ENCODE data around the gene PRKCH. TPM values are rescaled to one million over a fixed set of nuclear protein-coding genes. Genes with fewer than 3 reads are reported as not detected.

Gene PRKCH
- total and polyA plus RNA-seq, 2 experiments from 2014 or later = 2.4 to 3.5 TPM

GRCh38 chr14:61582815-61583214, 261.4 kb downstream of the PRKCH start:
- no peaks in the 10 kb centered on the region for H3K27me3 ChIP-seq (replicated peaks; ENCODE audit: insufficient read depth)
- H3K4me1 ChIP-seq (ENCODE audit: insufficient read depth) = peaks cover 74% of the 10 kb centered on the region
- no peaks in the 10 kb centered on the region for H3K36me3 ChIP-seq (ENCODE audit: low read depth)
- H4K20me1 ChIP-seq (ENCODE audit: insufficient read depth) = no peaks in the 10 kb centered on the region
- peaks cover 66% of the 10 kb centered on the region for H3F3A ChIP-seq (ENCODE audit: insufficient read depth)
- peak; percentile 79 for DNase-seq
- no peaks in the 10 kb centered on the region for H3K9me2 ChIP-seq (ENCODE audit: insufficient read depth)
- no peak for TF ChIP-seq EZH2phosphoT487 (IDR thresholded peaks at IDR 0.05; ENCODE audit: insufficient read depth, low read depth)
- no peak for TF ChIP-seq EZH2 (IDR thresholded peaks at IDR 0.05; ENCODE audit: insufficient read depth, poor library complexity, severe bottlenecking)
- no peak overlapping the region for H3K9ac ChIP-seq
- peak overlapping the region; percentile 97 for H3K27ac ChIP-seq
- in situ Hi-C loops (cut with MboI) = no loop called here
- H3K4me2 ChIP-seq (ENCODE audit: unreplicated experiment) = peak overlapping the region; percentile 33
- H2AFZ ChIP-seq = 0 out of 2 replicates have a peak overlapping the region, but pooled peaks have one; percentile 6
- no peaks in the 10 kb centered on the region for H3K9me3 ChIP-seq (ENCODE audit: low read depth)
- peaks cover 68% of the 10 kb centered on the region for H3K79me2 ChIP-seq (ENCODE audit: insufficient read depth)
- 2% methylated on average over 2 of the region's 2 CpGs for WGBS, 2 experiments (ENCODE audit: low coverage in 1 of 2, low lambda C conversion rate in 2 of 2, missing lambda C conversion rate in 2 of 2)
- no peak overlapping the region for H3K4me3 ChIP-seq

GRCh38 chr14:61584331-61584741, 263.0 kb downstream of the PRKCH start:
- WGBS, 2 experiments (ENCODE audit: low coverage in 1 of 2, low lambda C conversion rate in 2 of 2, missing lambda C conversion rate in 2 of 2) = 19 to 27% methylated on average over 3 of the region's 3 CpGs
- peak; percentile 94 for DNase-seq
- H2AFZ ChIP-seq = peak overlapping the region; percentile 61
- peak overlapping the region; percentile 22; the same call in 1 of the 2 replicates for H3K4me3 ChIP-seq
- H3K27me3 ChIP-seq (replicated peaks; ENCODE audit: insufficient read depth) = no peaks in the 10 kb centered on the region
- in situ Hi-C loops (cut with MboI) = no loop called here
- H4K20me1 ChIP-seq (ENCODE audit: insufficient read depth) = no peaks in the 10 kb centered on the region
- no peaks in the 10 kb centered on the region for H3K36me3 ChIP-seq (ENCODE audit: low read depth)
- H3K9me3 ChIP-seq (ENCODE audit: low read depth) = no peaks in the 10 kb centered on the region
- peak overlapping the region; percentile 79 for H3K9ac ChIP-seq
- H3K9me2 ChIP-seq (ENCODE audit: insufficient read depth) = no peaks in the 10 kb centered on the region
- TF ChIP-seq EZH2phosphoT487 (IDR thresholded peaks at IDR 0.05; ENCODE audit: insufficient read depth, low read depth) (no peak), EZH2 (IDR thresholded peaks at IDR 0.05; ENCODE audit: insufficient read depth, poor library complexity, severe bottlenecking) (no peak)
- peaks cover 68% of the 10 kb centered on the region for H3K4me1 ChIP-seq (ENCODE audit: insufficient read depth)
- peak overlapping the region; percentile 97 for H3K27ac ChIP-seq
- peaks cover 61% of the 10 kb centered on the region for H3F3A ChIP-seq (ENCODE audit: insufficient read depth)
- peak overlapping the region; percentile 73 for H3K4me2 ChIP-seq (ENCODE audit: unreplicated experiment)
- H3K79me2 ChIP-seq (ENCODE audit: insufficient read depth) = peaks cover 71% of the 10 kb centered on the region

- peak overlapping the region; percentile 79 for H3K9ac ChIP-seq
- TF ChIP-seq EZH2phosphoT487 (IDR thresholded peaks at IDR 0.05; ENCODE audit: insufficient read depth, low read depth) (no peak), EZH2 (IDR thresholded peaks at IDR 0.05; ENCODE audit: insufficient read depth, poor library complexity, severe bottlenecking) (no peak)
- no peaks in the 10 kb centered on the region for H3K9me3 ChIP-seq (ENCODE audit: low read depth)
- H3K27ac ChIP-seq = peak overlapping the region; percentile 97
- peaks cover 61% of the 10 kb centered on the region for H3F3A ChIP-seq (ENCODE audit: insufficient read depth)
- DNase-seq = peak; percentile 89
- H3K4me3 ChIP-seq = peak overlapping the region; percentile 33
- peaks cover 63% of the 10 kb centered on the region for H3K79me2 ChIP-seq (ENCODE audit: insufficient read depth)
- in situ Hi-C loops (cut with MboI) = no loop called here
- H3K9me2 ChIP-seq (ENCODE audit: insufficient read depth) = no peaks in the 10 kb centered on the region
- no peak overlapping the region for H2AFZ ChIP-seq
- H4K20me1 ChIP-seq (ENCODE audit: insufficient read depth) = no peaks in the 10 kb centered on the region
- no peaks in the 10 kb centered on the region for H3K36me3 ChIP-seq (ENCODE audit: low read depth)
- peak overlapping the region; percentile 73 for H3K4me2 ChIP-seq (ENCODE audit: unreplicated experiment)
- H3K4me1 ChIP-seq (ENCODE audit: insufficient read depth) = peaks cover 68% of the 10 kb centered on the region
- WGBS, 2 experiments (ENCODE audit: low coverage in 1 of 2, low lambda C conversion rate in 2 of 2, missing lambda C conversion rate in 2 of 2) = 1% methylated on average over 5 of the region's 5 CpGs
- H3K27me3 ChIP-seq (replicated peaks; ENCODE audit: insufficient read depth) = no peaks in the 10 kb centered on the region
These were observed 264.5 kb downstream of the PRKCH start for GRCh38 chr14:61585598-61586543.

GRCh38 chr14:61586544-61587055, 265.2 kb downstream of the PRKCH start:
- 6 to 21% methylated on average over 4 of the region's 4 CpGs for WGBS, 2 experiments (ENCODE audit: low coverage in 1 of 2, low lambda C conversion rate in 2 of 2, missing lambda C conversion rate in 2 of 2)
- no peak overlapping the region for H2AFZ ChIP-seq
- DNase-seq = peak; percentile 91

More at GRCh38 chr14:61586544-61587055, 265.2 kb downstream of the PRKCH start:
- no peaks in the 10 kb centered on the region for H3K9me2 ChIP-seq (ENCODE audit: insufficient read depth)
- peaks cover 55% of the 10 kb centered on the region for H3K79me2 ChIP-seq (ENCODE audit: insufficient read depth)
- in situ Hi-C loops (cut with MboI) = no loop called here
- H3K36me3 ChIP-seq (ENCODE audit: low read depth) = no peaks in the 10 kb centered on the region
- peak overlapping the region; percentile 33 for H3K4me3 ChIP-seq
- TF ChIP-seq EZH2phosphoT487 (IDR thresholded peaks at IDR 0.05; ENCODE audit: insufficient read depth, low read depth) (no peak), EZH2 (IDR thresholded peaks at IDR 0.05; ENCODE audit: insufficient read depth, poor library complexity, severe bottlenecking) (no peak)
- no peaks in the 10 kb centered on the region for H3K9me3 ChIP-seq (ENCODE audit: low read depth)
- H3K9ac ChIP-seq = peak overlapping the region; percentile 79
- peak overlapping the region; percentile 97 for H3K27ac ChIP-seq
- H3K4me2 ChIP-seq (ENCODE audit: unreplicated experiment) = peak overlapping the region; percentile 73
- H3K4me1 ChIP-seq (ENCODE audit: insufficient read depth) = peaks cover 65% of the 10 kb centered on the region
- peaks cover 60% of the 10 kb centered on the region for H3F3A ChIP-seq (ENCODE audit: insufficient read depth)
- no peaks in the 10 kb centered on the region for H3K27me3 ChIP-seq (replicated peaks; ENCODE audit: insufficient read depth)
- no peaks in the 10 kb centered on the region for H4K20me1 ChIP-seq (ENCODE audit: insufficient read depth)

Measured in GM23248 (cell line).